DND-41 (cell line): ENCODE results near the gene RABEP1.

Experiments
- ATAC-seq: fragments of 200-7000 bp; cut with Tn5 transposase; 3 replicates; pipeline ENCODE4 v1.9.1; 2021; ENCODE audit warnings: low read depth; ENCODE audit not compliant: insufficient read depth
- DNase-seq: peaks from one replicate; pipeline ENCODE4 v3.0.0-alpha.2; 2020
- H2AFZ ChIP-seq: 2 replicates; pipeline ENCODE4 v1.6.0; 2012; ENCODE audit warnings: low read depth, low read length
- H3K27ac ChIP-seq: 2 replicates; pipeline ENCODE4 v1.5.1; 2012; ENCODE audit warnings: low read length, inconsistent platforms
- H3K27me3 ChIP-seq: fragments of 200-600 bp; sonication (generic); 2 replicates; pipeline ENCODE4 v1.6.0; 2012; ENCODE audit warnings: low read length, mild to moderate bottlenecking, inconsistent platforms; ENCODE audit not compliant: insufficient read depth, poor library complexity
- H3K36me3 ChIP-seq: 2 replicates; pipeline ENCODE4 v1.5.1; 2012; ENCODE audit warnings: low read length, inconsistent platforms; ENCODE audit not compliant: insufficient read depth
- H3K4me1 ChIP-seq: 2 replicates; pipeline ENCODE4 v1.5.1; 2012; ENCODE audit warnings: mild to moderate bottlenecking, low read length; ENCODE audit not compliant: insufficient read depth
- H3K4me2 ChIP-seq: 2 replicates; pipeline ENCODE4 v1.6.0; 2012; ENCODE audit warnings: mild to moderate bottlenecking, moderate library complexity, low read length, inconsistent platforms; ENCODE audit not compliant: insufficient read depth
- H3K4me3 ChIP-seq, 2 experiments: fragments of 200-600 bp in 1 of 2; shearing (Covaris generic) in 1 of 2; 2 replicates each; pipeline ENCODE4 v1.5.1; 2012 to 2016; ENCODE audit warnings: inconsistent platforms in 2 of 2, low read length in 2 of 2, mild to moderate bottlenecking in 2 of 2, low read depth in 1 of 2, moderate library complexity in 1 of 2
- H3K79me2 ChIP-seq: 2 replicates; pipeline ENCODE4 v1.6.0; 2012; ENCODE audit warnings: low read length, inconsistent platforms; ENCODE audit not compliant: insufficient read depth
- H3K9ac ChIP-seq: 2 replicates; pipeline ENCODE4 v1.6.0; 2012; ENCODE audit warnings: low read depth, mild to moderate bottlenecking, inconsistent platforms, low read length, moderate library complexity
- H3K9me3 ChIP-seq: 2 replicates; pipeline ENCODE4 v1.5.1; 2012; ENCODE audit warnings: low read length, moderate library complexity, mild to moderate bottlenecking, inconsistent platforms; ENCODE audit not compliant: insufficient read depth, severe bottlenecking
- H4K20me1 ChIP-seq: 2 replicates; pipeline ENCODE4 v1.6.0; 2012; ENCODE audit warnings: low read length; ENCODE audit not compliant: insufficient read depth
- CTCF ChIP-seq: IDR thresholded peaks from 2 replicates; pipeline ENCODE4 v1.5.1; 2012; ENCODE audit warnings: borderline replicate concordance, low read length, moderate library complexity, mild to moderate bottlenecking; ENCODE audit not compliant: poor library complexity, severe bottlenecking; ENCODE audit errors: extremely low read depth
- EZH2 ChIP-seq: IDR thresholded peaks from 3 replicates; pipeline ENCODE4 v1.6.1; 2012; ENCODE audit warnings: borderline replicate concordance, low read depth, mild to moderate bottlenecking, moderate library complexity, low read length, inconsistent platforms; ENCODE audit not compliant: severe bottlenecking

The RABEP1 gene

GRCh38 chr17:5379351-5380107 is 97.4 kb downstream of the RABEP1 start:
- Histone ChIP-seq H3K27ac (no peak overlapping the region), H2AFZ (no peak overlapping the region), H3K36me3 (peaks cover 94% of the 10 kb centered on the region), H3K9ac (no peak overlapping the region), H3K4me2 (no peak overlapping the region), H3K9me3 (no peaks in the 10 kb centered on the region), H3K4me3 (no peak overlapping the region), H4K20me1 (no peaks in the 10 kb centered on the region), H3K79me2 (no peaks in the 10 kb centered on the region), H3K27me3 (no peaks in the 10 kb centered on the region), H3K4me1 (no peaks in the 10 kb centered on the region)
- ATAC-seq (no peak), DNase-seq (no peak)
- no peak for TF ChIP-seq EZH2
- no peak for TF ChIP-seq CTCF

GRCh38 chr17:5380491-5381135 is 98.5 kb downstream of the RABEP1 start:
- no peak for DNase-seq
- H3K79me2 ChIP-seq = no peaks in the 10 kb centered on the region
- no peaks in the 10 kb centered on the region; the same call in 1 of the 2 replicates for H4K20me1 ChIP-seq
- H3K9me3 ChIP-seq = no peaks in the 10 kb centered on the region
- H3K4me2 ChIP-seq = no peak overlapping the region
- H3K27me3 ChIP-seq = no peaks in the 10 kb centered on the region
- peaks cover 98% of the 10 kb centered on the region for H3K36me3 ChIP-seq
- no peak overlapping the region for H2AFZ ChIP-seq
- no peak for ATAC-seq
- no peak overlapping the region for H3K4me3 ChIP-seq
- no peak overlapping the region for H3K9ac ChIP-seq
- no peaks in the 10 kb centered on the region for H3K4me1 ChIP-seq
- H3K27ac ChIP-seq = no peak overlapping the region
- no peak for TF ChIP-seq CTCF
- TF ChIP-seq EZH2 = no peak

DNA sequence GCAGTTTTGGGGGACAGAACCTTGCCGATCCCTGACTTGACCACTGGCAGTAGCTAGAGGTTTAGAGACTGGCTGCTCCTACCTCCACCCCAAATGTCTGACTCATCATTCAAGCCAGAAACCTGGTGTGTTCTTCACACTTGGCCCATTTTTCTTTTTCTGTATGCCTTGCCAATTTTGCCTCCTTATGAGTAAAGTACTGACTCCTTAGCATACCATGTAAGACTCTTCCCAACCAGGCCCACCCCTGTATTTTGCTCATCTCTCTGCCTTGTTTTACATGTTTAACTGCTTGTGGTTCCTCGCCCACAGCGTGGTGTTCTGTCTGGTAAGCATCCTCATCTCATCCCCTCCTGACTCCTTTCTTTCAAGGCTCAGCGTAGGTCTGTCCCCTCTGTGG is 99.5 kb downstream of the RABEP1 start:
- Histone ChIP-seq H3K4me2 (no peak overlapping the region), H2AFZ (no peak overlapping the region), H3K27me3 (no peaks in the 10 kb centered on the region), H4K20me1 (no peaks in the 10 kb centered on the region; the same call in 1 of the 2 replicates), H3K4me3 (no peak overlapping the region), H3K36me3 (peaks cover 98% of the 10 kb centered on the region), H3K79me2 (no peaks in the 10 kb centered on the region), H3K9ac (no peak overlapping the region), H3K4me1 (no peaks in the 10 kb centered on the region), H3K9me3 (no peaks in the 10 kb centered on the region), H3K27ac (no peak overlapping the region)
- no peak for ATAC-seq
- TF ChIP-seq EZH2 = no peak
- TF ChIP-seq CTCF = no peak
- DNase-seq = no peak
